Large intestine (tissue), 3 donors: Measurements from ENCODE around the gene RAB27B. TPM values are rescaled to one million over a fixed set of nuclear protein-coding genes. Genes with fewer than 3 reads are reported as not detected.

Experiments
- DNase-seq, 2 donors: peaks; one replicate each; pipeline versions ENCODE4 v3.0.0 to v3.0.0-alpha.2; 2013
- H3K27ac ChIP-seq: one replicate; pipeline ENCODE4 v1.5.1; 2013; ENCODE audit warnings: low read length
- H3K27me3 ChIP-seq: 2 replicates; pipeline ENCODE4 v1.6.1; 2013; ENCODE audit warnings: low read length; ENCODE audit not compliant: control insufficient read depth, insufficient read depth
- H3K36me3 ChIP-seq: 2 replicates; pipeline ENCODE4 v1.6.1; 2013; ENCODE audit warnings: low read length; ENCODE audit not compliant: control insufficient read depth, insufficient read depth
- H3K4me1 ChIP-seq: one replicate; pipeline ENCODE4 v1.6.1; 2013; ENCODE audit warnings: low read length; ENCODE audit not compliant: control insufficient read depth, insufficient read depth
- H3K4me3 ChIP-seq: one replicate; pipeline ENCODE4 v1.5.1; 2013; ENCODE audit warnings: low read length
- H3K9me3 ChIP-seq: one replicate; pipeline ENCODE4 v1.6.1; 2013; ENCODE audit warnings: mild to moderate bottlenecking, low read depth, low read length, moderate library complexity; ENCODE audit not compliant: control insufficient read depth
- WGBS: methylation state at CpG from one replicate; pipeline ENCODE4 v1.1.5; 2013; ENCODE audit warnings: low lambda C conversion rate; ENCODE audit not compliant: insufficient coverage; 5-methylcytosine and 5-hydroxymethylcytosine counted together
- polyA plus RNA-seq: library from polyadenylated mRNA; unstranded; fragments of 120-200 nt; gene quantifications from one replicate; pipeline ENCODE4 v1.2.1, GENCODE V29; 2013

The RAB27B gene
- polyA plus RNA-seq, 1 donor = 9.6 TPM

DNA sequence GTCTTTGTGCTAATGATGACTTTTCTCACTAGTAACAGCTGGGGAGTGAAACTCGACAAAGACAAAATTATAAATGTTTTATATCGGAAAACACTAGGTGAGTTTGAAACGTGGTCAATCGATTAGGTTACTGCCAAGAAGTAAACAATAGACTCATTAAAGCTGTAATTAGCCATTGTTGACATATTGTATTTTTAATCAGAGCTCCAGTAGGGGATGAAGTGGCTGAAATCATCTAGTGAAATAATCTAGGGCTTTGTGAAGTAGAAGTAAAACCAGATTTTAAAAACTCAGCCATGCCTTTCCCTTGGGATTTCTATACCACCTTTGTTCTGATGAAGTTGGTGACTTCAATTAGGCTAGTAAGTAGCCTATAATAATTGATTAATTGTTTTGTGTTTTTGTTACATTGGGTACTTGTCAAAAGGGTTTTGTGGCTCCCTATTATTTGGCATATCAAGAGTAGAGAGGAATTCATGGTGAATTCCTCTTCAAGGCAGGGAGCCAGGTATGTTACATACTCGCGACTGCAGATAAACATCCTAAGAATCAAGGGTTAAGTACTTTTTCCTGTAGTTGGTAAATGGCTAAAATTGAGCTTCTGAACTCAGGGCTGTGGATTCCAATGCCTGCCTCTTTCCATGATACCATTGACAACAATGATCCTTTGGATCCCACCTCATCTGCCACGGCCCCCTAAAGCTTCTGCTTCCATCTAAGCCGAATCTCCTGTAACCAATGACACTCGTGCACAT lies 31.6 kb downstream of the RAB27B start:
- WGBS = 67% methylated on average over 4 of the region's 9 CpGs
- Histone ChIP-seq H3K27me3 (no peaks in the 10 kb centered on the region), H3K9me3 (no peaks in the 10 kb centered on the region), H3K4me1 (peaks cover 4% of the 10 kb centered on the region), H3K36me3 (no peaks in the 10 kb centered on the region), H3K4me3 (no peak overlapping the region), H3K27ac (no peak overlapping the region)
- DNase-seq = no peak

DNA sequence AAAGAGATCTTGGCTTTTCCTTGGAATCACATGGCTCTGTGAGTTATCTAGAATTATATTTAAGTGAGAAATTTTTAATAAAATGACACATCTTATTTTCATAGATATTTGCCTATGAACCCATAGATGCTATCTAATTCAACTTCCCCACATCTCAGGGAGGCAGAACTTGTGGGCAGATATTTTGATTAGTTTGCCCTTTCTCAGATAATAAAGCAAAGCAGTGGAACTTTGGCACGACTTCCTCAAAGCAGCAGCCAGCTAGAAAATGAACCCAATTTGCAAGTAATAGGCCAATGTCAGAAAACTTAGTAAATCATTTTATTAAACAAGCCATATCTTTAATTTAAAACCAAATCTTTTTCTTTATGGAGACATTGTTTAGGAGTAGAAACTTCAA lies 32.7 kb downstream of the RAB27B start:
- WGBS = no CpG with 5 or more reads among the region's 1 CpG
- DNase-seq = no peak
- Histone ChIP-seq H3K27ac (no peak overlapping the region), H3K4me1 (peaks cover 4% of the 10 kb centered on the region), H3K27me3 (no peaks in the 10 kb centered on the region), H3K4me3 (no peak overlapping the region), H3K9me3 (no peaks in the 10 kb centered on the region), H3K36me3 (no peaks in the 10 kb centered on the region)

DNA sequence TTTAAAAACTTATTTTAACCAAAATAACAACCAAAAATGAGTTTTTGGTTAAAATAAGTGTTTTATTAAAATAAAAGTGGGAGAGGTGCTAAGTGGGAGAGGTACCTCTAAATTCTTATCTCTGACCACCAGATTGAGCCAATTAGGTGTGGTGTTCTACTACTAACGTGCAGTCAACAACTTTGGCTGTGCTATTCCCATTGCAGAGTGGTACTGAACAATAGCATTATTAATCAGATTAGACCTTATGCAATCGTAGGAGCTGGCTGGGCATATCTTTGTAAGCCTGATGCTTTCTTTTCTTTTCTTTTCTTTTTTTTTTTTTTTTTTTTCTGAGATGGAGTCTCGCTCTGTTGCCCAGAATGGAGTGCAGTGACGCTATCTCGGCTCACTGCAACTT lies 38.9 kb downstream of the RAB27B start:
- H3K27me3 ChIP-seq = no peaks in the 10 kb centered on the region
- no peak for DNase-seq

DNA sequence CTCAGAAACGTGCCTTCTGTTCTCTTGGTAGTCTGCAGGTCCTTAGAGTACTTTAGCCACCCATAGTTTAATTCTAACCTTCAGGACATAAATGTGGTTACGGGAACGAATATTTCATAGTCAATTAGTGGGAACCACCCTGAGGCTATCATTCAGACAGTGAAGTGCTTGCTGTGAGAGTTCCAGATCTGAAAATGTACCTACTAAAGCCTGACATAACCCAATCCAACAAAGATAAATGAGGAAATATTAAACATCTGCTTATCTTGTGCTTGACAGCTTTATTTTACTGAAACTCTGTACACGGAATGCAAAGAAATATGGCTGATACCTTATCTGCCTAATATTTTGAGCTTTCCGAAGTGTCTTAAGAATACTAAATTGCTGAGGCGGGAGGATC lies 43.0 kb downstream of the RAB27B start:
- 90% methylated on average over 2 of the region's 6 CpGs for WGBS
- Histone ChIP-seq H3K27me3 (no peaks in the 10 kb centered on the region), H3K27ac (no peak overlapping the region), H3K9me3 (no peaks in the 10 kb centered on the region), H3K36me3 (no peaks in the 10 kb centered on the region), H3K4me3 (no peak overlapping the region), H3K4me1 (peaks cover 5% of the 10 kb centered on the region)
- DNase-seq = no peak

More for the DNA sequence above, 38.9 kb downstream of the RAB27B start:
- no peaks in the 10 kb centered on the region for H3K4me1 ChIP-seq
- WGBS = no CpG with 5 or more reads among the region's 5 CpGs
- no peaks in the 10 kb centered on the region for H3K36me3 ChIP-seq
- no peak overlapping the region for H3K4me3 ChIP-seq
- H3K27ac ChIP-seq = no peak overlapping the region
- no peaks in the 10 kb centered on the region for H3K9me3 ChIP-seq

DNA sequence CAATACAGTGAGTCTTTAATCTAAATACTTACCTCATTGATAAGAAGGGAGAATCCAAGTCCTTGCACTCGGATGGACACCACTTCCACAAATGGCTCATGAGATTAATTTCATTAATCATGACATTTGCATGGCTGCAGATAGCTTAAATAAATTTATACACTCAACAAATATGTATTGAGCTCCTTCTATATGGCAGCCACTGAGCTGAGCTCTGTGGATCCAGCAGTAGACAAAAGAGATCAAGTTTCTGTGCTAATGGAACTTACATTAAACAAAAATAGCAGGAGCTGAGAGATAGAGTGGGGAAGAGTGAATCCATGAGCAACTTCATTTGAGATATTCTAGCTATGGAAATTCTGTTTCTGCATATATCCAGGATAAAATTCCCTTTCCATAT lies 44.4 kb downstream of the RAB27B start:
- Histone ChIP-seq H3K36me3 (no peaks in the 10 kb centered on the region), H3K27ac (no peak overlapping the region), H3K9me3 (no peaks in the 10 kb centered on the region), H3K4me1 (peaks cover 5% of the 10 kb centered on the region), H3K27me3 (no peaks in the 10 kb centered on the region), H3K4me3 (no peak overlapping the region)
- no CpG with 5 or more reads among the region's 1 CpG for WGBS
- no peak for DNase-seq

DNA sequence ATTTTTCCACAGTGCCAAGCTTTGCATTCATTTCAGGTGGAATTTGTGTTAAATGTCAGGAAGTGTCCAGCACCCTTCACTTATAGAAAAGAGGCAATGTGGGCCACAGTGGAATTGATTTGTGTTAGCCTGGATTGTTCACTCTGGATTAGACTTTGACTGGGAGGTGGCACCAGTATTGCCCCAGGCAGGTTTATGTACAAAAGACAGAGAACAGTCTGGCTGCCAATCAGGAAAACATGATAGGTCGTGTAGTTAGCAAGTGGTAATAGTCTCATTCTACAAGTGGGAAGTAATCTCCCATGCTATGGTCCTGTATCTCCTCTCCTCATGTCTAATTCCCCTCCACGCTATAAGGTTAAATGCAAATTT lies 45.6 kb downstream of the RAB27B start:
- DNase-seq = peak; percentile 38 to 77
- Histone ChIP-seq H3K4me1 (peaks cover 5% of the 10 kb centered on the region), H3K36me3 (no peaks in the 10 kb centered on the region), H3K4me3 (no peak overlapping the region), H3K27me3 (no peaks in the 10 kb centered on the region), H3K27ac (no peak overlapping the region), H3K9me3 (no peaks in the 10 kb centered on the region)
- no CpG with 5 or more reads among the region's 2 CpGs for WGBS

DNA sequence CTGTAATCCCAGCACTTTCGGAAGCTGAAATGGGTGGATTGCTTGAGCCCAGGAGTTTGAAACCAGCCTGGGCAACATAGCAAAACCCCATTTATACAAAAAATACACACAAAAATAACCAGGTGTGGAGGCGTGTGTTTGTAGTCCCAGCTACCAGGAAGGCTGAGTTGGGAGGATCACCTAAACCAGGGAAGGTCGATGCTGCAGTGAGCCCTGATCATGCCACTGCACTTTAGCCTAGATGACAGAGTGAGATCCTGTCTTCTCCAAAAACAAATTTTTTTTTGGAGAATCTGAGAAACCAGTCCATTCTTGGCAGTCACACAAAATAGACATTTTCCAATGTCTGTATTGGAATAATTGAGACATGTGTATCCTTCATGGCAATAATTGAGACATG lies 46.8 kb downstream of the RAB27B start:
- H3K4me1 ChIP-seq = peaks cover 13% of the 10 kb centered on the region
- no peaks in the 10 kb centered on the region for H3K27me3 ChIP-seq
- no peak for DNase-seq
- no peaks in the 10 kb centered on the region for H3K36me3 ChIP-seq
- no peak overlapping the region for H3K27ac ChIP-seq
- WGBS = 80% methylated on average over 1 of the region's 3 CpGs
- no peaks in the 10 kb centered on the region for H3K9me3 ChIP-seq
- no peak overlapping the region for H3K4me3 ChIP-seq

DNA sequence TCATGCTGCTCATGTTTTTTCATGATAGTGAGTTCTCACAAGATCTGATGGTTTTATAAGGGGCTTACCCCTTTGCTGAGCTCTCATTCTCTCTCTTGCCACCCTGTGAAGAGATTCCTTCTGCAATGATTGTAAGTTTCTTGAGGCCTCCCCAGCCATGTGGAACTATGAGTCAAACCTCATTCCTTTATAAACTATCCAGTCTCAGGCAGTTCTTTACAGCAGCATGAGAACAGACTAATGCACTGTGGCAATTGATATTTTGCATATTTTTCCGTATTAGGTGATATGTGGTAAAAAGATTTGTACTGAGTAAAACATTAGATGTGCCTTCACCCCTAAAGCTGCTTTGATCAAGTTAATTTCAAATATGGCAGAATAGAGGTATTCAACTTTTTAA lies 48.8 kb downstream of the RAB27B start:
- no peaks in the 10 kb centered on the region for H3K27me3 ChIP-seq
- H3K4me3 ChIP-seq = no peak overlapping the region
- no peak for DNase-seq
- WGBS = no CpG with 5 or more reads among the region's 1 CpG
- H3K9me3 ChIP-seq = no peaks in the 10 kb centered on the region
- H3K36me3 ChIP-seq = no peaks in the 10 kb centered on the region
- no peak overlapping the region for H3K27ac ChIP-seq
- peaks cover 15% of the 10 kb centered on the region for H3K4me1 ChIP-seq

DNA sequence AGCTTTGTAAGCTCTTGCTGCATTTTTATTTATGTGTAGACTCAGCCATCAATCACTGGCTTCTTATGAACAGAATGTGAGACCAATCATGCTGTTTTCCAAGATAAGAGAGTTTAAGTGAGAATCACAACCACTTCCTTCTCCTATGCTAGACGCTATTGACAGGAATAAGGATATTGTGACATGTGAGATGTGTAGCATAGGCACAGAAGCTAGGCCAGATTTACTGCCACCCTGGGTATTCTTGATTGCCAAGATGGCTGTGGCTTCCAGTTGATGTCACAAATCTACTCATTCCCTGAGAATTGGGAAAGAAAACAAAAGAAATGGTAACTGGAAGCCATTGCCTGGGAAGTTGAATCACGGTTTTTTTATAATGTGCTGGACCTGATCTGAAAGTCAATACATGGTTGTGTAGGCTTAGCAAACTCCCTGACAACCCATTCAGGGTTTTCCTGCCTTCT lies 49.9 kb downstream of the RAB27B start:
- Histone ChIP-seq H3K27ac (no peak overlapping the region), H3K27me3 (no peaks in the 10 kb centered on the region), H3K4me1 (peaks cover 13% of the 10 kb centered on the region), H3K4me3 (no peak overlapping the region), H3K9me3 (no peaks in the 10 kb centered on the region), H3K36me3 (no peaks in the 10 kb centered on the region)
- DNase-seq = no peak
- no CpG with 5 or more reads among the region's 2 CpGs for WGBS

DNA sequence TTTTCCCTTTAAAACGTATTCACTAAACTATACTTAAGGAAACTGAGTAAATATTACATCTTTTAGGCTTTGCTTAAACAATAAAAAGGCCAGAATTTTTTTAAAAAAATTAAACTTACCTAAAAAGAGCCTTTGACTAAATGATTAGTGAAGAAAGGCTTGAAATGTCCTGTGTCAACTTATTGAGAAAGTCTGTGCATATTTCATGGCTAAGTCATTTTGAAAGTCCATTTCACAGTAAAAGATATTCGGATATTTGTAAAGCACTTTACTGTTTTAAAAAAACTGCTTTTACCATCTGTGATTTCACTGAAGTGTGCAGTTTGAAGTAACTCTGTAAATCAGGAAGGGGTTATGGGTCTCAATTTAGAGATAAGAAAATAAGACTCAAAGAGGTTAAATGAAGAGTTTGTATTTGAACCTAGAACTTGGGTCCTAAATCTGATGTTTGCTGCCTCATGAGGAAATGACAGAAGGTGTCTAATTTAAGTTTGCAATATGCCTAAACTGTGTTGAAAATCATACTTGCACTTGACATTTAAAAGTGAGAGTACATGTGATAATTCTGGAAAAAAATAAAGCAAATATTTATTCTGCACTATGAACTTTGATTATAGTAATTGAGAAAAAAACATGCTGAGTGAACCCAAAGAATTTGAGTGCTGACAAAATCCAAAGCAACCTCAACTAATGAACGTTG lies 50.5 kb downstream of the RAB27B start:
- H3K27me3 ChIP-seq = no peaks in the 10 kb centered on the region
- H3K4me3 ChIP-seq = no peak overlapping the region
- H3K27ac ChIP-seq = no peak overlapping the region
- peaks cover 10% of the 10 kb centered on the region for H3K4me1 ChIP-seq
- WGBS = no CpG with 5 or more reads among the region's 3 CpGs
- H3K9me3 ChIP-seq = no peaks in the 10 kb centered on the region
- no peak for DNase-seq
- no peaks in the 10 kb centered on the region for H3K36me3 ChIP-seq
